ENCODE data around the gene GNPNAT1.
"Not testable (repeated sequence)": the region's sequence is repeated elsewhere in the genome, so short reads cannot be mapped to it uniquely, and the experiment has no call there.

Gene GNPNAT1

DNA sequence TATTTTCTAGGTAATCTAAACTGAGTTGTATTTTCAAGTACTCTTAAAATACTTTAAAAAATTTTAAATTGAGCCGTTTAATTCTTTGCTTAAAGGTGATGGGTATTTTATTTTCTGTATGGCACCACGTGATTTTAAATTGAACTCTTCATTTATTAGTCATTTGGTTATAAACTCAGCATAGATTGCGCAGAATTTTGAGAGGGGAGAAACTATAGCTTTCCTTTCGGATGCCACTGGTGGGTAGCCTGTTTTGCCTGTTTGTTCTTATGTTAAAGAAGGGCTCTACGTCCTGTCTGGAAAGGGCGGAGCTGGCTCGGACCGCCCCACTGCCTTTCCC is 61.9 kb downstream of the GNPNAT1 start:
- DNase-seq (ENCODE audit: low spot score): no peak

DNA sequence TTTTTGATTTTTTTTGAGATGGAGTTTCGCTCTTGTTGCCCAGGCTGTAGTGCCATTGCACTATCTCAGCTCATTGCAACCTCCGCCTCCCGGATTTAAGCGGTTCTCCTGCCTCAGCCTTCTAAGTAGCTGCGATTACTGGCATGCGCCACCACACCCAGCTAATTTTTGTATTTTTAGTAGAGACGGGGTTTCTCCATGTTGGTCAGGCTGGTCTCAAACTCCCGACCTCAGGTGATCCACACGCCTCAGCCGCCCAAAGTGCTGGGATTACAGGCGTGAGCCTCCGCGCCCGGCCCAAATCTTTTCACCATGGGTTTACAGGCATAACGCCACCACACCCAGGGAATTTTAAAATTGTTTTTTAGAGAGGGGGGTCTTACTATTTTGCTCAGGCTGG is 62.4 kb downstream of the GNPNAT1 start:
- not testable (repeated sequence) for DNase-seq (ENCODE audit: low spot score)

DNA sequence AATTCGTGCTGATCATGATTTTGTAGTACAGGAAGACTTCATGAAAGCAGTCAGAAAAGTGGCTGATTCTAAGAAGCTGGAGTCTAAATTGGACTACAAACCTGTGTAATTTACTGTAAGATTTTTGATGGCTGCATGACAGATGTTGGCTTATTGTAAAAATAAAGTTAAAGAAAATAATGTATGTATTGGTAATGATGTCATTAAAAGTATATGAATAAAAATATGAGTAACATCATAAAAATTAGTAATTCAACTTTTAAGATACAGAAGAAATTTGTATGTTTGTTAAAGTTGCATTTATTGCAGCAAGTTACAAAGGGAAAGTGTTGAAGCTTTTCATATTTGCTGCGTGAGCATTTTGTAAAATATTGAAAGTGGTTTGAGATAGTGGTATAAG is 63.9 kb downstream of the GNPNAT1 start:
- not testable (repeated sequence) for DNase-seq (ENCODE audit: low spot score)
